Epithelial cell of esophagus (primary cell): ENCODE data around the gene WDFY2.

Source experiments
- DNase-seq: peaks from one replicate; pipeline ENCODE4 v3.0.0; 2010; ENCODE audit warnings: low read depth
- H3K4me3 ChIP-seq: 2 replicates; pipeline ENCODE4 v1.5.1; 2011; ENCODE audit warnings: mild to moderate bottlenecking, low read length, control low read depth
- TF ChIP-seq, protein P1 (sequence below): IDR thresholded peaks from 2 replicates; pipeline ENCODE4 v1.5.1; 2011; ENCODE audit warnings: low read depth, mild to moderate bottlenecking, low read length, control low read depth, inconsistent platforms; ENCODE audit not compliant: insufficient read depth; ENCODE audit errors: missing control alignments

WDFY2 gene

DNA sequence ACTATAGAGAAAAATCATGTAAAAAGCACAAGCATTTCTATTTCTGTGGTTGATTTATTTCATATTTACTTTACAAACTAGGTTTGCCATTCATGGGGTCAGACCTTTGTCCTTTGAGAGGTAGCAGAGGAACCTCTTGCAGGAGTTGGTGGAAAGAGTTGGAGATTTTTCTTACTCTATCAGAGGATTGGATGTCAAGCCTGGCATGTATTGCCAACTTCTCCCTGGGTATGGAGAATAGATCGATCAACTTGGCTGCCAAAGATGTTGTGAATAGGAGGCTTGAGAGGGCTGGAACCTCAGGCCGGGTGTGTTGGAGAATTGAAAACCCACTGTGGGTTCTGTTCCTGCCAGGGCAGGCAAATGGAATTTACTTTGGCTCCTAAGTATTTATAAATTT lies 81.2 kb downstream of the WDFY2 start:
- TF ChIP-seq, protein P1, sequence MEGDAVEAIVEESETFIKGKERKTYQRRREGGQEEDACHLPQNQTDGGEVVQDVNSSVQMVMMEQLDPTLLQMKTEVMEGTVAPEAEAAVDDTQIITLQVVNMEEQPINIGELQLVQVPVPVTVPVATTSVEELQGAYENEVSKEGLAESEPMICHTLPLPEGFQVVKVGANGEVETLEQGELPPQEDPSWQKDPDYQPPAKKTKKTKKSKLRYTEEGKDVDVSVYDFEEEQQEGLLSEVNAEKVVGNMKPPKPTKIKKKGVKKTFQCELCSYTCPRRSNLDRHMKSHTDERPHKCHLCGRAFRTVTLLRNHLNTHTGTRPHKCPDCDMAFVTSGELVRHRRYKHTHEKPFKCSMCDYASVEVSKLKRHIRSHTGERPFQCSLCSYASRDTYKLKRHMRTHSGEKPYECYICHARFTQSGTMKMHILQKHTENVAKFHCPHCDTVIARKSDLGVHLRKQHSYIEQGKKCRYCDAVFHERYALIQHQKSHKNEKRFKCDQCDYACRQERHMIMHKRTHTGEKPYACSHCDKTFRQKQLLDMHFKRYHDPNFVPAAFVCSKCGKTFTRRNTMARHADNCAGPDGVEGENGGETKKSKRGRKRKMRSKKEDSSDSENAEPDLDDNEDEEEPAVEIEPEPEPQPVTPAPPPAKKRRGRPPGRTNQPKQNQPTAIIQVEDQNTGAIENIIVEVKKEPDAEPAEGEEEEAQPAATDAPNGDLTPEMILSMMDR, result no peak
- DNase-seq, result no peak
- no peak overlapping the region for H3K4me3 ChIP-seq

GRCh38 chr13:51666374-51666773 lies 82.1 kb downstream of the WDFY2 start:
- TF ChIP-seq, protein P1, result no peak
- no peak for DNase-seq
- no peak overlapping the region for H3K4me3 ChIP-seq

DNA sequence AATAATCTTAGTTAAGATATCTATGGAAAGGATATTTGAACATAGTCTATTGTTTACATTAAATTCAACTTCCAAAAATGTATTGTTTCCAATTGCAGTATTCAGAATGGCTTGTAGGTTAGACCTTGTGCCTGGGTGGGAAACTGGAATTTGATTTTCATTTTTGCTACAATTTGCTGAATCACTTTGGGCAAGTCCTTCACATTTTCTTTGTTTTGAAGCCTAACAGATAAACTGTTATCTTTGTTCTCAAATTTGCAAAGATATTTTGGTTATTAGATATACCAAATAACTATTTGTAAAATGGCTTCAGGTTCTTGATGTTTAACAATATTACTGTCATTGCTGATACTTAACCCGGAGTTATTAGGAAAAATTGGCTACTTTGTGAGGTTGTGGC lies 82.6 kb downstream of the WDFY2 start:
- no peak overlapping the region for H3K4me3 ChIP-seq
- no peak for DNase-seq
- TF ChIP-seq, protein P1, result no peak

DNA sequence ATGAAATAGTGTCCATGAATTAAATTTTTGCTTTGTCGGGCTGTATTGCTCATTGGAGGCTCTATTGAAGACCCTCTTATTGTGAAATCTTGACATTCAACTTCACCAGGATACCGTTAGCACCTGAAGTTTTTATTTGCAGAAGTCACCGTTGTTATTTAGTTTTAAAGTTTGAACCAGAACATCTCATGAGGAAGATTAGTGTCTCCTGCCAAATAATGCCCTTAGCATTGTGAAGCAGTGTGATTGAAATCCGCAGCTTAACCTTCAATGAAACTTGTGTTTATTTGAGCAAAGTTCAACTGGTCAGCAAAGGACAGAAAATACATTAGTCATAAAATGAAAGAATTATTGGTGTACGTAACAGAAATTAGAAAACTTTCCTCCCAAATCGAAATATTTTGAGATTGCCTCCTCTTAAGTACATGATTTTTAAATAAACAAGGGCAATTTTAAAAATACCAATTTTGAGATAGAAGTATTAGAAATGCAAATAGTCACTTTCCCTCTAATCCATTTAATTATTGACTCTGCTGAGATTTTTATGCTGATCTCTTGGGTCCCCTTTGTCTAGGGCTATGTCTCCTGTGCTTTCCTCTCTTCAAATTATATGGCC lies 84.4 kb downstream of the WDFY2 start:
- TF ChIP-seq, protein P1, result no peak
- DNase-seq, result no peak
- no peak overlapping the region for H3K4me3 ChIP-seq

DNA sequence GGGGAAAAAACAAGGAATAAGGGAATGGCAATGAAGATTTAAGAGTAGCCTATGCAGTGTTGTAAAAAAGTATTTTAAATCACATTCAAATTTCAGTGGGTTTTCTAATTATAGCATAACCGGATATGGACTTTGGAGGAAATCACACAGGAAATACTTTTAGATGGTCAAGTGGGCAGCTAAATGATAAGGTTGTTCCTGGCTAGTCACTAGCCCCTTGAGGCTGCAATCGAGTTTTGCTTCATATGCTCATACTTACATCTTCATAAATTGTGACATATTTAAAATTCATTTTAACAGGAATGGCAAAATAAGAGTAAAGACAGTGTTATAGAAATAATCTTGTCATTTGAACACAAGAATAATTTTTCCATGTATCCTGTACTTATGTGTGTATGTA lies 88.9 kb downstream of the WDFY2 start:
- H3K4me3 ChIP-seq, result no peak overlapping the region
- TF ChIP-seq, protein P1, result no peak
- no peak for DNase-seq

DNA sequence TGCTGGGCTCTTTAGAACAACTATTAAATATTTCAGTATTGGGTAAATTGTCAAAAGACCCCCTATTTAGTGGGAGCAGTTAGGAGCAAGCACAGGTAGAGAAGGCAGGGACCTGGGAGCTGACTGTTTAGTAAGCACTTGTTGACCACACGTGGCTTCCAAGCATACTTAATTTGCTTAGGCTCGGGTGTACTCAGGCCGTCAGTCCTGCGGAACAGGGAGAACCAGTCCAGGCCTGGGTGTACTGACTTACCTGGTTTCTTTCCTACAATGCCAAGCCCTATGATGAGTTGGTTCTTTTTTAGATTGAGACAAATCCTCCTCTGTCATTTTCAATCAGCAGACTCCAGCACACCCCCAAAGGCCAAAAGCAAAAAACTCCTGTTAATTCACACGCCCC lies 90.0 kb downstream of the WDFY2 start:
- no peak overlapping the region for H3K4me3 ChIP-seq
- TF ChIP-seq, protein P1, result no peak
- peak; percentile 99 for DNase-seq

- TF ChIP-seq, protein P1, result no peak
Measured at GRCh38 chr13:51675385-51675784, 91.1 kb downstream of the WDFY2 start.

More at GRCh38 chr13:51675385-51675784, 91.1 kb downstream of the WDFY2 start:
- no peak overlapping the region for H3K4me3 ChIP-seq
- peak; percentile 87 for DNase-seq
